Upper lobe of left lung (tissue), 4 donors: ENCODE results near the gene PBX4.
A peak's percentile ranks its signal among the peaks of the same experiment; 100 is the strongest.

Experiments
- EP300 ChIP-seq, 4 donors: sonication (generic); formaldehyde crosslinking; IDR thresholded peaks; one replicate each; pipeline ENCODE4 v1.5.1; 2017; ENCODE audit warnings: antibody characterized with exemption in 4 of 4, control low read depth in 2 of 4
- POLR2A ChIP-seq, 4 donors: fragments of 450-650 bp; IDR thresholded peaks; one replicate each; pipeline ENCODE4 v1.5.1; 2016 to 2017; ENCODE audit warnings: antibody characterized with exemption in 4 of 4, mild to moderate bottlenecking in 2 of 4
- POLR2AphosphoS5 ChIP-seq, 2 donors: sonication (generic); formaldehyde crosslinking; IDR thresholded peaks; one replicate each; pipeline ENCODE4 v1.5.1; 2017; ENCODE audit warnings: antibody characterized with exemption in 2 of 2
- TF ChIP-seq, protein P1 (sequence below), 6 experiments: fragments of 450-650 bp in 4 of 6; fragments of 200-600 bp in 2 of 6; sonication (generic) in 2 of 6; IDR thresholded peaks; one replicate each; pipeline ENCODE4 v1.5.1; 2016 to 2019; ENCODE audit warnings: antibody characterized with exemption in 6 of 6

DNA sequence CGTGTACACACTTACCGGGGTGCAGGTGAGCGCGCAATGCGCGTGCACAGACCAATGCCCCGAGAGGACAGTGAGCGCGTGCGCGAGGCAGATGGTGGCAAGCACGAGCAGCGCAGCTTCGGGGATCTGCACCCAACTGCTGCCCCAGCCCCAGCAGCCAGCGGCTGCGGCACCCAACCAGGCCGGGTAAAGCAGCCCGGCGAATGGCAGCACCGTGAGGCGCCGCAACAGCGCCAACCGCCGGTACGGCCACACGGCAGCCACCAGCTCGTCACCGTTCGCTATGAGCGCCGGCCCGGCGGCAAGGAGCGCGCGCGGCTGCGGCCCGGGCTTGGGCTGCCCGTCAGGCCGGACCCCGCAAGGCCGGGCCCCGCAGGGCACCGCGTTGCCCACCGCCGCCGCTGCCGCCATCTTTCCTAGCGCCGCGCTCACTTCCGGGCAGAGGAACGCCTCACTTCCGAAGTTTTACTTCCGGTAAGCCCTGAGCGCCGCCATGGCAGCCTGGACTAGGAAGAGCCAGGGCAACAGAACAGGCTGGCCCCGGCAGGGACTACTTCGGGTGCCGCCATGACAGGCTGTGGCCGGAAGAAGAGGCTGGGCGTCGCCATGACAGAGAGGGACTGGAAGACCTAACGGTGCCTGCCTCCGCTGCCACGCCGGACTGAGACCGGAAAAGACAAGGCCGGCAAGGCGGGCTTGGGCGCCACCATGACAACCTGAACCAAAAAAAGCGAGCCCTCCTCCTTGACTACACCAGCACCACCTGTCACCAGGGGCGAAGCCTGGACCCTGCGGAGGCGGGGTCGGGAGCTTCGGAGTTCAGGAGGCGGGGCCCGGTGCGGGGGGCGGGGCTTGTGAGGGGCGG lies 45.0 kb upstream of the PBX4 start, which contains the start of gene ATP13A1:
- TF ChIP-seq POLR2A (IDR thresholded peaks at IDR 0.05) (peak in 3 of 4 donors; percentile 56 to 80 (median 74)), POLR2AphosphoS5 (IDR thresholded peaks at IDR 0.05) (peak; percentile 80 to 90), EP300 (IDR thresholded peaks at IDR 0.05) (peak in 1 of 4 donors; percentile 57)
- TF ChIP-seq, protein P1, sequence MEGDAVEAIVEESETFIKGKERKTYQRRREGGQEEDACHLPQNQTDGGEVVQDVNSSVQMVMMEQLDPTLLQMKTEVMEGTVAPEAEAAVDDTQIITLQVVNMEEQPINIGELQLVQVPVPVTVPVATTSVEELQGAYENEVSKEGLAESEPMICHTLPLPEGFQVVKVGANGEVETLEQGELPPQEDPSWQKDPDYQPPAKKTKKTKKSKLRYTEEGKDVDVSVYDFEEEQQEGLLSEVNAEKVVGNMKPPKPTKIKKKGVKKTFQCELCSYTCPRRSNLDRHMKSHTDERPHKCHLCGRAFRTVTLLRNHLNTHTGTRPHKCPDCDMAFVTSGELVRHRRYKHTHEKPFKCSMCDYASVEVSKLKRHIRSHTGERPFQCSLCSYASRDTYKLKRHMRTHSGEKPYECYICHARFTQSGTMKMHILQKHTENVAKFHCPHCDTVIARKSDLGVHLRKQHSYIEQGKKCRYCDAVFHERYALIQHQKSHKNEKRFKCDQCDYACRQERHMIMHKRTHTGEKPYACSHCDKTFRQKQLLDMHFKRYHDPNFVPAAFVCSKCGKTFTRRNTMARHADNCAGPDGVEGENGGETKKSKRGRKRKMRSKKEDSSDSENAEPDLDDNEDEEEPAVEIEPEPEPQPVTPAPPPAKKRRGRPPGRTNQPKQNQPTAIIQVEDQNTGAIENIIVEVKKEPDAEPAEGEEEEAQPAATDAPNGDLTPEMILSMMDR (IDR thresholded peaks at IDR 0.05), result peak in 4 of 6 experiments; percentile 10 to 57 (median 43)
